Measurements from ENCODE around the gene CFAP74. TPM values are rescaled to one million over a fixed set of nuclear protein-coding genes. Genes with fewer than 3 reads are reported as not detected.
A peak's percentile ranks its signal among the peaks of the same experiment; 100 is the strongest.

CFAP74 gene
- total and polyA plus RNA-seq, 5 donors from 2014 or later: not detected

DNA sequence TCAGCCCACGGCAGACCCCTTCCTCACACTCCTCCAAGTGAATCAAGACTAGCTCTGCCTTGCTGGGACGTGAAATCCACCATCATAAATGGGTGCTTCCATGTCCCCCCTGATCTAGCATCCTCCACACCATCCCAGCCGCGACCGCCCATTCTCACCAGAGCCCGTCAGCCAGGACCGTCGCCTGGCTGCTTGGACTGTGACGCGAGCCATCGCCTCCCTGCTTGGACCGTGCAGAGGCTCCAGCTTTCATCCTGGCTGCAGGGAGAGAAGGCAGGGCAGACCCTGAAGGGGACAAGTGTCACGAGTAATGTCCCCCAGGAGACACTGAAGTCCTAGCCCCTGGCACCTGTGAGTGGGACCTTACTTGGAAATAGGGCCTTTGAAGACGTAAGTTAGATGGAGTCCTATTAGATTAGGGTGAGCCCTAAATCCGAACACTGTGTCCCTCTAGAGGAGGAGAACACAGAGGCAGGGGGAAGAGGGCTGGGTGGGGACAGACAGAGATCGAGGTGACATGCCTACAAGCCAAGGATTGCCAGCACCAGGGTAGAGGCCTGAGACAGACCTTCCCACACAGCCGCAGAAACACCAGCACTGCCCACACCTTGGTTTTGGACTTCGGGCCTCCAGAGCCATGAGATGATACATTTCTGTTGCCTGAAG is 33.9 kb upstream of the CFAP74 start:
- ATAC-seq (ENCODE audit: low read depth in 2 of 2): no peak
- Histone ChIP-seq H3K27me3 (ENCODE audit: control insufficient read depth, insufficient read depth, low read length) (no peaks in the 10 kb centered on the region), H3K36me3 (ENCODE audit: control insufficient read depth, insufficient read depth, low read length) (no peaks in the 10 kb centered on the region), H3K9me3 (ENCODE audit: control insufficient read depth in 2 of 2, low read length in 2 of 2) (no peaks in the 10 kb centered on the region), H3K4me3 (ENCODE audit: low read depth, low read length) (no peak overlapping the region), H3K27ac (ENCODE audit: insufficient read depth, low read length, poor library complexity, severe bottlenecking) (no peak overlapping the region), H3K4me1 (ENCODE audit: control insufficient read depth, insufficient read depth, low read length, poor library complexity, severe bottlenecking) (no peaks in the 10 kb centered on the region)
- Mint-ChIP-seq H3K9me3 (no peaks in the 10 kb centered on the region), H3K4me1 (no peaks in the 10 kb centered on the region), H3K4me3 (no peak overlapping the region), H3K27me3 (no peaks in the 10 kb centered on the region), H3K36me3 (no peaks in the 10 kb centered on the region), H3K27ac (no peak overlapping the region)
- no peak for DNase-seq

- no peak overlapping the region for H3K27ac Mint-ChIP-seq
- Histone ChIP-seq H3K9me3 (ENCODE audit: control insufficient read depth in 2 of 2, low read length in 2 of 2) (no peaks in the 10 kb centered on the region), H3K36me3 (ENCODE audit: control insufficient read depth, insufficient read depth, low read length) (no peaks in the 10 kb centered on the region), H3K27ac (ENCODE audit: insufficient read depth, low read length, poor library complexity, severe bottlenecking) (no peak overlapping the region), H3K27me3 (ENCODE audit: control insufficient read depth, insufficient read depth, low read length) (no peaks in the 10 kb centered on the region), H3K4me1 (ENCODE audit: control insufficient read depth, insufficient read depth, low read length, poor library complexity, severe bottlenecking) (no peaks in the 10 kb centered on the region), H3K4me3 (ENCODE audit: low read depth, low read length) (no peak overlapping the region)
- H3K9me3 Mint-ChIP-seq: no peaks in the 10 kb centered on the region
- H3K4me3 Mint-ChIP-seq: no peak overlapping the region
- DNase-seq (no peak), ATAC-seq (ENCODE audit: low read depth in 2 of 2) (no peak)
- H3K27me3 Mint-ChIP-seq: no peaks in the 10 kb centered on the region
- H3K4me1 Mint-ChIP-seq: no peaks in the 10 kb centered on the region
- no peaks in the 10 kb centered on the region for H3K36me3 Mint-ChIP-seq
These were observed 32.7 kb upstream of the CFAP74 start for GRCh38 chr1:2036287-2036686.

DNA sequence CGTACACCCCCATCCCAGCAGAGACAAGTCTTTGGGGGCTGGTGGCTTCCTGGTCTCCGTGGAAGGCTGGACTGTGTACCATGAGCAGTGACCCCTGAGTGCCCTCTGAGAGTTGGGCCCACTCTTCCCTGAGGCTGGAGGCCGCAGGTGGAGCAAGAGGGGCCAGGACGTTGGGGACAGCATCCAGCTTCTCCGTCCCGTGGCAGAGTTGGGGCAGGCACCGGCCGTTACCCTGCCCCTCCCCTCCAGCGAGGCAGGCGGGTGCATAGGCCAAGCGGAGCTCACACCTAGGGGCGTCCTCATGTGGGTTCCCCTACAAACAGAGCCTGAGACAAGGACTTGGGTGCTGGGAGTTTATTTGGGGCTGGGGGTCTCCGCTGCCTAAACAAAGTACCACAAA is 29.6 kb upstream of the CFAP74 start:
- ATAC-seq (ENCODE audit: low read depth in 2 of 2): no peak
- H3K36me3 ChIP-seq (ENCODE audit: control insufficient read depth, insufficient read depth, low read length): no peaks in the 10 kb centered on the region
- H3K36me3 Mint-ChIP-seq: no peaks in the 10 kb centered on the region
- H3K4me3 Mint-ChIP-seq: no peak overlapping the region
- H3K9me3 Mint-ChIP-seq: no peaks in the 10 kb centered on the region
- H3K27me3 Mint-ChIP-seq: no peaks in the 10 kb centered on the region
- no peaks in the 10 kb centered on the region for H3K27me3 ChIP-seq (ENCODE audit: control insufficient read depth, insufficient read depth, low read length)
- H3K27ac Mint-ChIP-seq: no peak overlapping the region
- no peaks in the 10 kb centered on the region for H3K4me1 ChIP-seq (ENCODE audit: control insufficient read depth, insufficient read depth, low read length, poor library complexity, severe bottlenecking)
- no peak overlapping the region for H3K4me3 ChIP-seq (ENCODE audit: low read depth, low read length)
- no peak overlapping the region for H3K27ac ChIP-seq (ENCODE audit: insufficient read depth, low read length, poor library complexity, severe bottlenecking)
- no peaks in the 10 kb centered on the region for H3K9me3 ChIP-seq (ENCODE audit: control insufficient read depth in 2 of 2, low read length in 2 of 2)
- no peak for DNase-seq
- no peaks in the 10 kb centered on the region for H3K4me1 Mint-ChIP-seq

DNA sequence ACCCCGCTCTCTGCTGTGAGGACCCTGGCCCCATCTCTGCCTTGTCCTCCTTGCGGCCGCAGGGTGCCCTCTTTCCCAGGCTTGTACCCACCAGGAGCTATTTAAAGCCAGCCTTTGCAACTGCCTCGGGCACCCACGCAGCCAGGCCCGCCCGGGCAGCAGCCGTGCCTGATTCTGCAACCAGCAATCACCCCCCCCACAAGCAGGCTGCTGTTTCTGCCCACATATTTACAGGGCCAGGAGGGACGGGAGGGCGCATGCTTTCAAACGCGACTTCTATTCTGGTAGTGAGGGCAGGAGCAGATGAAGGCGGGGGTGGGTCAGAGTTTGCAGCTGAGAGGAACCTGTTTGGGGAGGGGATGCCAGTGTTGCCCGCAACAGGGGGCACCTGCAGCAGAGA is 29.2 kb upstream of the CFAP74 start:
- Histone ChIP-seq H3K4me3 (ENCODE audit: low read depth, low read length) (no peak overlapping the region), H3K4me1 (ENCODE audit: control insufficient read depth, insufficient read depth, low read length, poor library complexity, severe bottlenecking) (no peaks in the 10 kb centered on the region), H3K27ac (ENCODE audit: insufficient read depth, low read length, poor library complexity, severe bottlenecking) (no peak overlapping the region), H3K9me3 (ENCODE audit: control insufficient read depth in 2 of 2, low read length in 2 of 2) (no peaks in the 10 kb centered on the region), H3K36me3 (ENCODE audit: control insufficient read depth, insufficient read depth, low read length) (no peaks in the 10 kb centered on the region), H3K27me3 (ENCODE audit: control insufficient read depth, insufficient read depth, low read length) (no peaks in the 10 kb centered on the region)
- Mint-ChIP-seq H3K36me3 (no peaks in the 10 kb centered on the region), H3K27ac (no peak overlapping the region), H3K4me3 (no peak overlapping the region), H3K4me1 (no peaks in the 10 kb centered on the region), H3K9me3 (no peaks in the 10 kb centered on the region), H3K27me3 (no peaks in the 10 kb centered on the region)
- DNase-seq: no peak
- ATAC-seq (ENCODE audit: low read depth in 2 of 2): no peak

DNA sequence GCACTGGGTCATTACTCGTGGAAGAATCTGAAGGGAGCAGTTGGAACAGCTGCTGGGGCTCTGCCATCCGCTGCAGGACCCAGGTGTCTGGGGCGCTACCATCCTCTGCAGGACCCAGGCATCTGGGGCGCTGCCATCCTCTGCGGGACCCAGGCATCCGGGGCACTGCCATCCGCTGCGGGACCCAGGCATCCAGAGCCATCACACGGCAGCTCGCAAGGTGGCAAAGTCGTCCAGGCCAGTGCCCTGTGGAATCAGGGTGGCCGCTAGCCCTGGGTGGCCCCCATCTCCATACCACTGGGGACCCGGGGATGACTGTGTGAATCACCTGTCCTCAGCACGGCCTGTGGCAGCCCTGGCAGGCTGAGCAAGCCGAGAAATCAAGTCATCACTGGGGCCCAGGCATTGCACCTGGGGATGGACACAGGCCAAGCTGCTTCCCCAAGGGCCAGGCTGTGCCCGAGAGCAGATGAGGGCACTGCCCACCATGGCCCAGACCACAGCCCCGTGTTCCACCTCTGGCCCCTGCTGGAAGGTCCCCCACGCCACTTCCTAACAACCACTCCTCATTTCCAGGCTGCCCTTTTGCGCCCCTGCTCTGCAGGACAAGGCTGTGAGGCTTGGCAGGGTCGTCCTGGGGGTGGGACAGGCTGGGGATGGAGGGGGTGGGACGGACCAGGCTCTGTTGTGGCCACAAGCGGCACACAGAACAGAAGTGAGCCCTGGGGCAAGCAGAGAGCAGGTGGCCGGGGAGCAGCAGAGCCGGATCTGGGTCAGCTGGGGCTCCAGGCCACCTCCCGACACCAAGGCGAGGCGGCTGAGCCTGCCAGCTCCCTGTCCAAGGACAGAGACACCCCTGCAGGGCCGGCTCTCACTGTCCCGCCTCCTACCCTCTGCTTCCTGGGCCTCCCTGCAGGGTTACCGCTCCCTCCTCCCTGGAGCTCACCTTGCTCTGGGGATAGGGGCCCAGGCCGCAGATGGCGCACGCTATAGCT is 28.3 kb upstream of the CFAP74 start:
- no peaks in the 10 kb centered on the region for H3K9me3 Mint-ChIP-seq
- no peak overlapping the region for H3K27ac ChIP-seq (ENCODE audit: insufficient read depth, low read length, poor library complexity, severe bottlenecking)
- H3K4me1 Mint-ChIP-seq: peaks cover 0 to 5% (median 0%) of the 10 kb centered on the region in 4 donors
- ATAC-seq (ENCODE audit: low read depth in 2 of 2): no peak
- H3K27ac Mint-ChIP-seq: no peak overlapping the region
- H3K27me3 ChIP-seq (ENCODE audit: control insufficient read depth, insufficient read depth, low read length): no peaks in the 10 kb centered on the region
- H3K36me3 Mint-ChIP-seq: no peaks in the 10 kb centered on the region
- H3K9me3 ChIP-seq (ENCODE audit: control insufficient read depth in 2 of 2, low read length in 2 of 2): no peaks in the 10 kb centered on the region
- H3K4me1 ChIP-seq (ENCODE audit: control insufficient read depth, insufficient read depth, low read length, poor library complexity, severe bottlenecking): no peaks in the 10 kb centered on the region
- H3K27me3 Mint-ChIP-seq: no peaks in the 10 kb centered on the region
- H3K4me3 ChIP-seq (ENCODE audit: low read depth, low read length): no peak overlapping the region
- H3K36me3 ChIP-seq (ENCODE audit: control insufficient read depth, insufficient read depth, low read length): no peaks in the 10 kb centered on the region
- H3K4me3 Mint-ChIP-seq: no peak overlapping the region
- no peak for DNase-seq

- H3K36me3 ChIP-seq (ENCODE audit: control insufficient read depth, insufficient read depth, low read length): no peaks in the 10 kb centered on the region
- H3K27me3 Mint-ChIP-seq: no peaks in the 10 kb centered on the region
- DNase-seq: no peak
- no peaks in the 10 kb centered on the region for H3K36me3 Mint-ChIP-seq
- peaks cover 0 to 8% (median 0%) of the 10 kb centered on the region in 4 donors for H3K4me1 Mint-ChIP-seq
- no peak for ATAC-seq (ENCODE audit: low read depth in 2 of 2)
- no peaks in the 10 kb centered on the region for H3K9me3 Mint-ChIP-seq
- H3K27ac ChIP-seq (ENCODE audit: insufficient read depth, low read length, poor library complexity, severe bottlenecking): no peak overlapping the region
- H3K4me3 ChIP-seq (ENCODE audit: low read depth, low read length): no peak overlapping the region
- H3K4me3 Mint-ChIP-seq: no peak overlapping the region
- no peaks in the 10 kb centered on the region for H3K27me3 ChIP-seq (ENCODE audit: control insufficient read depth, insufficient read depth, low read length)
- no peak overlapping the region for H3K27ac Mint-ChIP-seq
- no peaks in the 10 kb centered on the region for H3K9me3 ChIP-seq (ENCODE audit: control insufficient read depth in 2 of 2, low read length in 2 of 2)
- peaks cover 4% of the 10 kb centered on the region for H3K4me1 ChIP-seq (ENCODE audit: control insufficient read depth, insufficient read depth, low read length, poor library complexity, severe bottlenecking)
These were observed 26.7 kb upstream of the CFAP74 start for GRCh38 chr1:2030076-2030871.

DNA sequence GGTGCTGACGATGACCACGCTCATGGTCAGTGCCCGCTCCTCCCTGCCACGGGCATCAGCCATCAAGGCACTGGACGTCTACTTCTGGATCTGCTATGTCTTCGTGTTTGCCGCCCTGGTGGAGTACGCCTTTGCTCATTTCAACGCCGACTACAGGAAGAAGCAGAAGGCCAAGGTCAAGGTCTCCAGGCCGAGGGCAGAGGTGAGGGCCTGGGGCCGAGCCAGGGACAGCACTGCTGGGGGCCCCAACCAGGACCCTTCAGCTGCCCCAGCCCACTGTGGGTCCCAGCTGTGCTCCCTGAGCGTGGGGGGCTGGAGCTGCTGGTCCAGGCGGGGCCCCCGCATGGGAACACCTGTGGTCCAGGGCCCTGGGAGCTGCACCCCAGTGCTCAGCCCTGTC is 26.0 kb upstream of the CFAP74 start:
- no peak overlapping the region for H3K27ac ChIP-seq (ENCODE audit: insufficient read depth, low read length, poor library complexity, severe bottlenecking)
- Mint-ChIP-seq H3K27me3 (no peaks in the 10 kb centered on the region), H3K4me1 (peaks cover 0 to 8% (median 0%) of the 10 kb centered on the region in 4 donors), H3K4me3 (no peak overlapping the region), H3K9me3 (no peaks in the 10 kb centered on the region), H3K27ac (peak overlapping the region in 1 of 3 donors; percentile 52), H3K36me3 (no peaks in the 10 kb centered on the region)
- H3K4me1 ChIP-seq (ENCODE audit: control insufficient read depth, insufficient read depth, low read length, poor library complexity, severe bottlenecking): peaks cover 4% of the 10 kb centered on the region
- H3K36me3 ChIP-seq (ENCODE audit: control insufficient read depth, insufficient read depth, low read length): no peaks in the 10 kb centered on the region
- no peak for ATAC-seq (ENCODE audit: low read depth in 2 of 2)
- H3K27me3 ChIP-seq (ENCODE audit: control insufficient read depth, insufficient read depth, low read length): no peaks in the 10 kb centered on the region
- H3K9me3 ChIP-seq (ENCODE audit: control insufficient read depth in 2 of 2, low read length in 2 of 2): no peaks in the 10 kb centered on the region
- no peak overlapping the region for H3K4me3 ChIP-seq (ENCODE audit: low read depth, low read length)
- DNase-seq: no peak
